PC-3 (cell line): Measurements from ENCODE around the gene OPALIN.

ENCODE experiments used
- CTCF ChIP-seq: fragments of 300-600 bp; sonication (generic); conservative IDR thresholded peaks from 2 replicates; pipeline ENCODE4 v1.5.1; 2017; ENCODE audit warnings: antibody characterized with exemption, low read depth, mild to moderate bottlenecking, low read length
- EZH2 ChIP-seq: fragments of 300-600 bp; sonication (generic); IDR thresholded peaks from one replicate; pipeline ENCODE4 v1.6.1; 2017; ENCODE audit warnings: antibody characterized with exemption, mild to moderate bottlenecking, low read length; ENCODE audit not compliant: unreplicated experiment
- EZH2phosphoT487 ChIP-seq: fragments of 300-600 bp; sonication (generic); IDR thresholded peaks from 2 replicates; pipeline ENCODE4 v1.6.1; 2018; ENCODE audit warnings: mild to moderate bottlenecking, antibody characterized with exemption, low read length, borderline replicate concordance

- no peak for TF ChIP-seq CTCF
- no peak for TF ChIP-seq EZH2phosphoT487
- no peak for TF ChIP-seq EZH2
Measured at GRCh38 chr10:96352582-96352981, 6.2 kb downstream of the OPALIN start.
